HepG2 (cell line): ENCODE results near the gene GSTP1. TPM values are rescaled to one million over a fixed set of nuclear protein-coding genes. Genes with fewer than 3 reads are reported as not detected.
A peak's percentile ranks its signal among the peaks of the same experiment; 100 is the strongest.

ENCODE experiments used
- AKAP8 ChIP-seq: sonication (generic); formaldehyde crosslinking; IDR thresholded peaks from 2 replicates; pipeline ENCODE4 v1.5.1; 2020; ENCODE audit warnings: mild to moderate bottlenecking, missing genetic modification reagents
- FOXJ3 ChIP-seq: sonication (generic); formaldehyde crosslinking; IDR thresholded peaks from 2 replicates; pipeline ENCODE4 v1.4.0; 2020; ENCODE audit warnings: missing genetic modification reagents, mild to moderate bottlenecking, borderline replicate concordance
- GATA4 ChIP-seq: sonication (generic); IDR thresholded peaks from 2 replicates; pipeline ENCODE4 v1.6.1; 2016; ENCODE audit warnings: antibody characterized with exemption, low read depth, borderline replicate concordance
- MBNL3 ChIP-seq: fragments of 250-450 bp; sonication (Bioruptor Pico); conservative IDR thresholded peaks from 2 replicates; pipeline ENCODE4 v1.8.0; 2022; ENCODE audit warnings: mild to moderate bottlenecking, inconsistent platforms
- MXI1 ChIP-seq: IDR thresholded peaks from 3 replicates; pipeline ENCODE4 v1.6.1; 2012; ENCODE audit warnings: low read depth, low read length, inconsistent platforms, borderline replicate concordance
- PHF21A ChIP-seq: sonication (generic); formaldehyde crosslinking; IDR thresholded peaks from 2 replicates; pipeline ENCODE4 v1.5.0; 2020; ENCODE audit warnings: mild to moderate bottlenecking, missing genetic modification reagents
- RXRB ChIP-seq: IDR thresholded peaks from 2 replicates; pipeline ENCODE4 v1.6.1; 2016; ENCODE audit warnings: borderline replicate concordance, missing genetic modification reagents, missing compliant biosample characterization
- SOX6 ChIP-seq, 2 experiments: fragments of 450-650 bp in 1 of 2; sonication (generic) in 1 of 2; formaldehyde crosslinking in 1 of 2; IDR thresholded peaks; 2 replicates each; pipeline versions ENCODE4 v1.4.0 to v1.6.1; 2017 to 2020; ENCODE audit warnings: antibody characterized with exemption in 1 of 2, mild to moderate bottlenecking in 1 of 2, missing genetic modification reagents in 1 of 2
- TBX2 ChIP-seq: sonication (generic); formaldehyde crosslinking; IDR thresholded peaks from 2 replicates; pipeline ENCODE4 v1.5.0; 2020; ENCODE audit warnings: missing genetic modification reagents, mild to moderate bottlenecking, borderline replicate concordance
- TEAD3 ChIP-seq: optimal IDR thresholded peaks from 2 replicates; pipeline ENCODE3; 2016; ENCODE audit warnings: borderline replicate concordance
- ZNF383 ChIP-seq: sonication (generic); formaldehyde crosslinking; IDR thresholded peaks from 2 replicates; pipeline ENCODE4 v1.4.0; 2020; ENCODE audit warnings: missing genetic modification reagents, mild to moderate bottlenecking, borderline replicate concordance
- ZNF781 ChIP-seq: sonication (generic); formaldehyde crosslinking; IDR thresholded peaks from 2 replicates; pipeline ENCODE4 v1.5.1; 2020; ENCODE audit warnings: borderline replicate concordance, mild to moderate bottlenecking, missing genetic modification reagents; ENCODE audit errors: not compliant biosample characterization
- polyA plus RNA-seq, 8 experiments: library from polyadenylated mRNA; depleted of rRNA in 3 of 8; stranded (reverse) in 7 of 8; unstranded in 1 of 8; fragments of >200 nt; fragmentation: Illumina TruSeq in 4 of 8; extraction: Trizol in 4 of 8; gene quantifications; 2 replicates each; pipeline versions ENCODE4 v1.2.1 to v1.2.3, GENCODE V29; 2011 to 2016; ENCODE audit warnings: low read depth in 4 of 8, missing spikeins in 1 of 8, mixed read lengths in 1 of 8; ENCODE audit not compliant: insufficient read depth in 1 of 8
- total RNA-seq, 5 experiments: library from RNA; depleted of rRNA; stranded (reverse); fragments of >200 nt; fragmentation: Illumina TruSeq; extraction: Trizol; gene quantifications; 2 replicates each; pipeline ENCODE4 v1.2.3, GENCODE V29; 2016; ENCODE audit warnings: low read depth in 1 of 5
- TF ChIP-seq, protein P1 (sequence below): sonication (generic); formaldehyde crosslinking; IDR thresholded peaks from 2 replicates; pipeline ENCODE4 v1.8.1; 2023; ENCODE audit warnings: mild to moderate bottlenecking, missing genetic modification reagents
- TF ChIP-seq, protein P2 (sequence below): sonication (generic); formaldehyde crosslinking; IDR thresholded peaks from 2 replicates; pipeline ENCODE4 v1.5.1; 2020; ENCODE audit warnings: missing genetic modification reagents, mild to moderate bottlenecking, borderline replicate concordance
- TF ChIP-seq, protein P3 (sequence below): IDR thresholded peaks from 2 replicates; pipeline ENCODE4 v1.6.1; 2016; ENCODE audit warnings: low read depth
- TF ChIP-seq, protein P4 (sequence below), 2 experiments: IDR thresholded peaks; 2 replicates each; pipeline ENCODE4 v1.6.1; 2011 to 2012; ENCODE audit warnings: low read length in 2 of 2, borderline replicate concordance in 1 of 2, low read depth in 1 of 2, mild to moderate bottlenecking in 1 of 2, moderate library complexity in 1 of 2
- TF ChIP-seq, protein P5 (sequence below): sonication (generic); formaldehyde crosslinking; IDR thresholded peaks from 2 replicates; pipeline ENCODE4 v1.4.0; 2020; ENCODE audit warnings: missing genetic modification reagents

Gene GSTP1
- total and polyA plus RNA-seq, 2 of the 13 experiments (the other 11 are each of a cell fraction or from before 2014, with no cell fraction given) = not detected

DNA sequence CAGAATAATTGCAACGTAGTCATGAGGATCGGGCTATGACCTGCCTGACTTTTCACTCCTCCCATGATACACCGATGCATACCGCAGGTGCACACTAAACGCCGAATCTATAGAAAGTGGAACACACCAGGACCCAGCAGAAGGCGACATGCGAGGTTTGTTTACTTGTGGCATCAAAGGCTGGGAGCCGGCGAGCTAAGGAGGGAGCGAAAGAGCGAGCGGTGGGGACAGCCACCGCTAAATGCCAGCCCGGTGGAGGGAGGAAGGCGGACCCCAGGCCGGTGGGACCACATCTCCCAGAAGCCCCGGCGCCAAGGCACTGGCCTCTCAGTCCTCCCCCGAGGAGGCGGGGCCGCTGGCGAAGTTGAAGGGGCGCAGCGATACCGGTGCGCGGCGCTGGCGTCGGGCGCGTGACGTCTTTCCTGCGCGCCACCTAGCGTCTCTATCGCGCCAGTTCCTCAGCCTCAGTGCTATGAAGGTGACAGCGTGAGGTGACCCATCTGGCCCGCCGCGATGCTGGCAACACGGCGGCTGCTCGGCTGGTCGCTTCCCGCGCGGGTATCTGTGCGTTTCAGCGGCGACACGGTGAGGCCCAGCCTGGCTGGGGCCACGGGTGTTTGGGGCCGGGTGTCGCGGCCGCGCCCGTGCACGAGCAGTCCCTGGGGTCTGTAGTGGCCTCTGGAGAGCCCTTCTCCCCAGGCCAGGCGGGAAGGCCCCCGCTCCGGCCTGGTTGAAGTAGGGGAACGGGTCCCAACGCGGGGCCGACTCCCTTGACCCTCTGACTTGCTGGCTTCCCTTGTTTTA is 23.1 kb downstream of the GSTP1 start, which contains the start of gene NDUFV1 (continued):
- TF ChIP-seq, protein P1, sequence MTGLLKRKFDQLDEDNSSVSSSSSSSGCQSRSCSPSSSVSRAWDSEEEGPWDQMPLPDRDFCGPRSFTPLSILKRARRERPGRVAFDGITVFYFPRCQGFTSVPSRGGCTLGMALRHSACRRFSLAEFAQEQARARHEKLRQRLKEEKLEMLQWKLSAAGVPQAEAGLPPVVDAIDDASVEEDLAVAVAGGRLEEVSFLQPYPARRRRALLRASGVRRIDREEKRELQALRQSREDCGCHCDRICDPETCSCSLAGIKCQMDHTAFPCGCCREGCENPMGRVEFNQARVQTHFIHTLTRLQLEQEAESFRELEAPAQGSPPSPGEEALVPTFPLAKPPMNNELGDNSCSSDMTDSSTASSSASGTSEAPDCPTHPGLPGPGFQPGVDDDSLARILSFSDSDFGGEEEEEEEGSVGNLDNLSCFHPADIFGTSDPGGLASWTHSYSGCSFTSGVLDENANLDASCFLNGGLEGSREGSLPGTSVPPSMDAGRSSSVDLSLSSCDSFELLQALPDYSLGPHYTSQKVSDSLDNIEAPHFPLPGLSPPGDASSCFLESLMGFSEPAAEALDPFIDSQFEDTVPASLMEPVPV = 0 out of 2 replicates have a peak, but pooled peaks have one; percentile 20
- TF ChIP-seq SOX6 (IDR thresholded peaks at IDR 0.05) = no peak
- TF ChIP-seq SOX6 (CRISPR knock-in tag; IDR thresholded peaks at IDR 0.05) = no peak; the same call in none of the 2 replicates
- peak; percentile 76; the same call in 1 of the 2 replicates for TF ChIP-seq PHF21A
- TF ChIP-seq, protein P2, sequence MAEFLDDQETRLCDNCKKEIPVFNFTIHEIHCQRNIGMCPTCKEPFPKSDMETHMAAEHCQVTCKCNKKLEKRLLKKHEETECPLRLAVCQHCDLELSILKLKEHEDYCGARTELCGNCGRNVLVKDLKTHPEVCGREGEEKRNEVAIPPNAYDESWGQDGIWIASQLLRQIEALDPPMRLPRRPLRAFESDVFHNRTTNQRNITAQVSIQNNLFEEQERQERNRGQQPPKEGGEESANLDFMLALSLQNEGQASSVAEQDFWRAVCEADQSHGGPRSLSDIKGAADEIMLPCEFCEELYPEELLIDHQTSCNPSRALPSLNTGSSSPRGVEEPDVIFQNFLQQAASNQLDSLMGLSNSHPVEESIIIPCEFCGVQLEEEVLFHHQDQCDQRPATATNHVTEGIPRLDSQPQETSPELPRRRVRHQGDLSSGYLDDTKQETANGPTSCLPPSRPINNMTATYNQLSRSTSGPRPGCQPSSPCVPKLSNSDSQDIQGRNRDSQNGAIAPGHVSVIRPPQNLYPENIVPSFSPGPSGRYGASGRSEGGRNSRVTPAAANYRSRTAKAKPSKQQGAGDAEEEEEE (CRISPR knock-in tag) = peak; percentile 91; the same call in 1 of the 2 replicates
- no peak for TF ChIP-seq FOXJ3 (CRISPR knock-in tag)
- peak; percentile 61; the same call in 1 of the 2 replicates for TF ChIP-seq RXRB
- no peak for TF ChIP-seq GATA4
- peak; percentile 81 for TF ChIP-seq TEAD3 (CRISPR knock-in tag)
- TF ChIP-seq, protein P3, sequence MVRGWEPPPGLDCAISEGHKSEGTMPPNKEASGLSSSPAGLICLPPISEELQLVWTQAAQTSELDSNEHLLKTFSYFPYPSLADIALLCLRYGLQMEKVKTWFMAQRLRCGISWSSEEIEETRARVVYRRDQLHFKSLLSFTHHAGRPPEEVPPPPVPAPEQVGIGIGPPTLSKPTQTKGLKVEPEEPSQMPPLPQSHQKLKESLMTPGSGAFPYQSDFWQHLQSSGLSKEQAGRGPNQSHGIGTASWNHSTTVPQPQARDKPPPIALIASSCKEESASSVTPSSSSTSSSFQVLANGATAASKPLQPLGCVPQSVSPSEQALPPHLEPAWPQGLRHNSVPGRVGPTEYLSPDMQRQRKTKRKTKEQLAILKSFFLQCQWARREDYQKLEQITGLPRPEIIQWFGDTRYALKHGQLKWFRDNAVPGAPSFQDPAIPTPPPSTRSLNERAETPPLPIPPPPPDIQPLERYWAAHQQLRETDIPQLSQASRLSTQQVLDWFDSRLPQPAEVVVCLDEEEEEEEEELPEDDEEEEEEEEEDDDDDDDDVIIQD (CRISPR knock-in tag) = peak; percentile 48; the same call in 1 of the 2 replicates
- no peak for TF ChIP-seq MBNL3 (CRISPR knock-in tag)
- TF ChIP-seq, protein P4, sequence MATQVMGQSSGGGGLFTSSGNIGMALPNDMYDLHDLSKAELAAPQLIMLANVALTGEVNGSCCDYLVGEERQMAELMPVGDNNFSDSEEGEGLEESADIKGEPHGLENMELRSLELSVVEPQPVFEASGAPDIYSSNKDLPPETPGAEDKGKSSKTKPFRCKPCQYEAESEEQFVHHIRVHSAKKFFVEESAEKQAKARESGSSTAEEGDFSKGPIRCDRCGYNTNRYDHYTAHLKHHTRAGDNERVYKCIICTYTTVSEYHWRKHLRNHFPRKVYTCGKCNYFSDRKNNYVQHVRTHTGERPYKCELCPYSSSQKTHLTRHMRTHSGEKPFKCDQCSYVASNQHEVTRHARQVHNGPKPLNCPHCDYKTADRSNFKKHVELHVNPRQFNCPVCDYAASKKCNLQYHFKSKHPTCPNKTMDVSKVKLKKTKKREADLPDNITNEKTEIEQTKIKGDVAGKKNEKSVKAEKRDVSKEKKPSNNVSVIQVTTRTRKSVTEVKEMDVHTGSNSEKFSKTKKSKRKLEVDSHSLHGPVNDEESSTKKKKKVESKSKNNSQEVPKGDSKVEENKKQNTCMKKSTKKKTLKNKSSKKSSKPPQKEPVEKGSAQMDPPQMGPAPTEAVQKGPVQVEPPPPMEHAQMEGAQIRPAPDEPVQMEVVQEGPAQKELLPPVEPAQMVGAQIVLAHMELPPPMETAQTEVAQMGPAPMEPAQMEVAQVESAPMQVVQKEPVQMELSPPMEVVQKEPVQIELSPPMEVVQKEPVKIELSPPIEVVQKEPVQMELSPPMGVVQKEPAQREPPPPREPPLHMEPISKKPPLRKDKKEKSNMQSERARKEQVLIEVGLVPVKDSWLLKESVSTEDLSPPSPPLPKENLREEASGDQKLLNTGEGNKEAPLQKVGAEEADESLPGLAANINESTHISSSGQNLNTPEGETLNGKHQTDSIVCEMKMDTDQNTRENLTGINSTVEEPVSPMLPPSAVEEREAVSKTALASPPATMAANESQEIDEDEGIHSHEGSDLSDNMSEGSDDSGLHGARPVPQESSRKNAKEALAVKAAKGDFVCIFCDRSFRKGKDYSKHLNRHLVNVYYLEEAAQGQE (IDR thresholded peaks at IDR 0.05; ENCODE audit: borderline replicate concordance in 1 of 2, low read depth in 1 of 2, low read length in 2 of 2) = no peak; a peak in 1 of 4 replicates
- TF ChIP-seq AKAP8 = no peak
- peak; percentile 83; the same call in 1 of the 2 replicates for TF ChIP-seq ZNF383 (CRISPR knock-in tag)
- TF ChIP-seq MXI1 = peak; percentile 92; the same call in 1 of the 3 replicates
- peak; percentile 58 for TF ChIP-seq ZNF781 (CRISPR knock-in tag)
- TF ChIP-seq, protein P5, sequence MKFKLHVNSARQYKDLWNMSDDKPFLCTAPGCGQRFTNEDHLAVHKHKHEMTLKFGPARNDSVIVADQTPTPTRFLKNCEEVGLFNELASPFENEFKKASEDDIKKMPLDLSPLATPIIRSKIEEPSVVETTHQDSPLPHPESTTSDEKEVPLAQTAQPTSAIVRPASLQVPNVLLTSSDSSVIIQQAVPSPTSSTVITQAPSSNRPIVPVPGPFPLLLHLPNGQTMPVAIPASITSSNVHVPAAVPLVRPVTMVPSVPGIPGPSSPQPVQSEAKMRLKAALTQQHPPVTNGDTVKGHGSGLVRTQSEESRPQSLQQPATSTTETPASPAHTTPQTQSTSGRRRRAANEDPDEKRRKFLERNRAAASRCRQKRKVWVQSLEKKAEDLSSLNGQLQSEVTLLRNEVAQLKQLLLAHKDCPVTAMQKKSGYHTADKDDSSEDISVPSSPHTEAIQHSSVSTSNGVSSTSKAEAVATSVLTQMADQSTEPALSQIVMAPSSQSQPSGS (CRISPR knock-in tag) = peak; percentile 84
- TF ChIP-seq TBX2 = peak; percentile 89
